Adrenal gland (tissue), 5 donors: ENCODE data around the gene TNFRSF6B.

Experiments
- CTCF ChIP-seq, 6 experiments: fragments of 450-650 bp in 4 of 6; fragments of 200-600 bp in 2 of 6; sonication (generic) in 1 of 6; IDR thresholded peaks; 1 replicate in 5 of 6; 2 replicates in 1 of 6; pipeline versions ENCODE4 v1.5.1 to v1.8.0; 2016 to 2021; ENCODE audit warnings: antibody characterized with exemption in 6 of 6, mild to moderate bottlenecking in 2 of 6, moderate library complexity in 1 of 6
- POLR2A ChIP-seq, 2 donors: fragments of 450-650 bp; IDR thresholded peaks; one replicate each; pipeline ENCODE4 v1.6.1; 2017; ENCODE audit warnings: antibody characterized with exemption in 2 of 2, mild to moderate bottlenecking in 2 of 2, moderate library complexity in 1 of 2
- donor health status: DM: no; HTN: no; CAD: no.

GRCh38 chr20:63709149-63709527 lies 12.7 kb downstream of the TNFRSF6B start:
- TF ChIP-seq CTCF (IDR thresholded peaks at IDR 0.05) (no peak), POLR2A (IDR thresholded peaks at IDR 0.05) (no peak)
